ENCODE data around the gene DDIT3. TPM values are rescaled to one million over a fixed set of nuclear protein-coding genes. Genes with fewer than 3 reads are reported as not detected.

The DDIT3 gene
- total RNA-seq, 1 donor from 2014 or later, result 70.9 TPM

GRCh38 chr12:57526477-57527126, 6.3 kb upstream of the DDIT3 start:
- H3K4me1 Mint-ChIP-seq (ENCODE audit: low read depth, unreplicated experiment), result peaks cover 29% of the 10 kb centered on the region
- peaks cover 26% of the 10 kb centered on the region for H3K9me3 Mint-ChIP-seq (ENCODE audit: unreplicated experiment)
- H3K4me3 Mint-ChIP-seq (ENCODE audit: unreplicated experiment), result no peak overlapping the region
- TF ChIP-seq CTCF (IDR thresholded peaks at IDR 0.05; ENCODE audit: partially characterized antibody, unreplicated experiment), result no peak
- DNase-seq, result no peak
- H3K36me3 Mint-ChIP-seq (ENCODE audit: unreplicated experiment), result no peaks in the 10 kb centered on the region
- H3K27me3 Mint-ChIP-seq (ENCODE audit: unreplicated experiment), result peaks cover 28% of the 10 kb centered on the region
- H3K27ac Mint-ChIP-seq (ENCODE audit: unreplicated experiment), result no peak overlapping the region

- Mint-ChIP-seq H3K4me3 (ENCODE audit: unreplicated experiment) (peak overlapping the region; percentile 65), H3K27me3 (ENCODE audit: unreplicated experiment) (peaks cover 34% of the 10 kb centered on the region), H3K36me3 (ENCODE audit: unreplicated experiment) (no peaks in the 10 kb centered on the region), H3K9me3 (ENCODE audit: unreplicated experiment) (peaks cover 31% of the 10 kb centered on the region), H3K4me1 (ENCODE audit: low read depth, unreplicated experiment) (peaks cover 31% of the 10 kb centered on the region), H3K27ac (ENCODE audit: unreplicated experiment) (no peak overlapping the region)
- no peak for TF ChIP-seq CTCF (IDR thresholded peaks at IDR 0.05; ENCODE audit: partially characterized antibody, unreplicated experiment)
- no peak for DNase-seq
These were observed 5.5 kb upstream of the DDIT3 start for GRCh38 chr12:57525615-57526383.

- DNase-seq, result peak; percentile 58
- H3K9me3 Mint-ChIP-seq (ENCODE audit: unreplicated experiment), result peaks cover 34% of the 10 kb centered on the region
- peak overlapping the region; percentile 90 for H3K4me3 Mint-ChIP-seq (ENCODE audit: unreplicated experiment)
- peaks cover 37% of the 10 kb centered on the region for H3K27me3 Mint-ChIP-seq (ENCODE audit: unreplicated experiment)
- H3K36me3 Mint-ChIP-seq (ENCODE audit: unreplicated experiment), result no peaks in the 10 kb centered on the region
- H3K27ac Mint-ChIP-seq (ENCODE audit: unreplicated experiment), result peak overlapping the region; percentile 88
- TF ChIP-seq CTCF (IDR thresholded peaks at IDR 0.05; ENCODE audit: partially characterized antibody, unreplicated experiment), result no peak
- H3K4me1 Mint-ChIP-seq (ENCODE audit: low read depth, unreplicated experiment), result peaks cover 26% of the 10 kb centered on the region
These were observed 4.7 kb upstream of the DDIT3 start for GRCh38 chr12:57524814-57525614.

- no peak for TF ChIP-seq CTCF (IDR thresholded peaks at IDR 0.05; ENCODE audit: partially characterized antibody, unreplicated experiment)
- Mint-ChIP-seq H3K4me1 (ENCODE audit: low read depth, unreplicated experiment) (peaks cover 22% of the 10 kb centered on the region), H3K27ac (ENCODE audit: unreplicated experiment) (peak overlapping the region; percentile 88), H3K27me3 (ENCODE audit: unreplicated experiment) (peaks cover 36% of the 10 kb centered on the region), H3K9me3 (ENCODE audit: unreplicated experiment) (peaks cover 37% of the 10 kb centered on the region), H3K4me3 (ENCODE audit: unreplicated experiment) (peak overlapping the region; percentile 90), H3K36me3 (ENCODE audit: unreplicated experiment) (peaks cover 4% of the 10 kb centered on the region)
- DNase-seq, result no peak
These were observed 3.6 kb upstream of the DDIT3 start for GRCh38 chr12:57523706-57524614.

Data from glutamatergic neuron (in vitro differentiated cells).